GM21390 (cell line): ENCODE measurements around the gene PROX1.

Experiments used
- ATAC-seq: cut with Tn5 transposase; IDR thresholded peaks from one replicate; pipeline ENCODE4 v1.9.1; 2021; ENCODE audit not compliant: unreplicated experiment

Gene PROX1

GRCh38 chr1:213979751-213980586 is 7.8 kb upstream of the PROX1 start:
- no peak for ATAC-seq

GRCh38 chr1:213980906-213981305 is 6.9 kb upstream of the PROX1 start:
- ATAC-seq: no peak

- no peak for ATAC-seq
Observed at GRCh38 chr1:213982289-213982671, 5.5 kb upstream of the PROX1 start.

GRCh38 chr1:213982672-213983492 is 4.9 kb upstream of the PROX1 start:
- ATAC-seq: no peak

- no peak for ATAC-seq
Observed at GRCh38 chr1:213983493-213984386, 4.0 kb upstream of the PROX1 start.

GRCh38 chr1:213984387-213985208 is 3.2 kb upstream of the PROX1 start:
- no peak for ATAC-seq

GRCh38 chr1:213985209-213986019 is 2.4 kb upstream of the PROX1 start:
- ATAC-seq: no peak

- ATAC-seq: no peak
Observed at GRCh38 chr1:213986020-213986924, 1.5 kb upstream of the PROX1 start.

GRCh38 chr1:213986925-213987250 is 885 bp upstream of the PROX1 start:
- no peak for ATAC-seq

GRCh38 chr1:213987422-213987926 is 299 bp upstream of the PROX1 start:
- peak; percentile 83 for ATAC-seq

GRCh38 chr1:213988507-213989001 is 781 bp downstream of the PROX1 start:
- no peak for ATAC-seq

GRCh38 chr1:213989002-213989855 is 1.5 kb downstream of the PROX1 start:
- no peak for ATAC-seq

GRCh38 chr1:213993929-213994328 is 6.2 kb downstream of the PROX1 start:
- no peak for ATAC-seq

GRCh38 chr1:213994888-213995287 is 7.1 kb downstream of the PROX1 start:
- no peak for ATAC-seq

- no peak for ATAC-seq
Observed at GRCh38 chr1:213995603-213996002, 7.8 kb downstream of the PROX1 start.

GRCh38 chr1:213996320-213997037 is 8.7 kb downstream of the PROX1 start:
- no peak for ATAC-seq
